GM11168 (cell line): ENCODE measurements around the gene GRB7.
"Not testable (repeated sequence)": the region's sequence is repeated elsewhere in the genome, so short reads cannot be mapped to it uniquely, and the experiment has no call there.

ENCODE experiments used
- in situ Hi-C: fragments of 300-500 bp; cut with MboI; formaldehyde crosslinking; loops from one replicate; pipeline ENCODE4 v1.12.0; 2022; ENCODE audit warnings: low sequenced_read_pairs; ENCODE audit not compliant: unreplicated experiment

The GRB7 gene

DNA sequence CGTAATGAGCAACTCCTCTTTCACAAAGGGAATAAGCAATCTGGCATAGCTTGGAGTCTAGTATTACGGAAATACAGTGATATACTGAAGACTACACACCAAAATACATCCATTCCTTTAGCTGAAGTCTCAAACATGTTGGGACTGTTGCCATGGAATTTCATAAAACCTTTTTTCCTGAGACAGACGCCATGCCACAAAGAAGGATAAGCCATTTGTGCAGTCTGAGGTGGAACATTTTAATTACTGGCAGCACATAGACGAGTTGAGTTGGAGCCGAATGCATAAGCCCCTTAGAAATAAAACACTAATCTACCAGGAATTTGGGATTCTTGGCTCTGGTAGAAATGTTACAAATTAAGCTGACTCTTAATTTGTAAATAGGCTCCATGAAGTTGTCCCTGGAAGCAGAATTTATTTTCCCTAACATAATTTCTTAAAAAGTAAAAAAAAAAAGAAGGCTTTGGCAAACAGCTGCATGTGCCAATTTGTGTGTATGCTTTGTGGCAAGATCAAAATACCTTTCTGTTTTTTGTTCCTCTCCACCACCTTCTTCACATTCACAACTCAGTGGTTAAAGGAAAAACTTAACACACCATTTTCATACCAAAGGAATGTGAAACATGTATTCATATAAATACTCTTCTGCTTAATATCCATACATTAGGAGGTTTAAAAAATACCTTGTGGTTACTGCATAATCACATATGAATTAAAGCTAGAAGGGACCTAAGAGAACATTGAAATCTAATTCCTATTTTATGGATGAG is 25.5 kb downstream of the GRB7 start:
- in situ Hi-C loops: no loop called here

DNA sequence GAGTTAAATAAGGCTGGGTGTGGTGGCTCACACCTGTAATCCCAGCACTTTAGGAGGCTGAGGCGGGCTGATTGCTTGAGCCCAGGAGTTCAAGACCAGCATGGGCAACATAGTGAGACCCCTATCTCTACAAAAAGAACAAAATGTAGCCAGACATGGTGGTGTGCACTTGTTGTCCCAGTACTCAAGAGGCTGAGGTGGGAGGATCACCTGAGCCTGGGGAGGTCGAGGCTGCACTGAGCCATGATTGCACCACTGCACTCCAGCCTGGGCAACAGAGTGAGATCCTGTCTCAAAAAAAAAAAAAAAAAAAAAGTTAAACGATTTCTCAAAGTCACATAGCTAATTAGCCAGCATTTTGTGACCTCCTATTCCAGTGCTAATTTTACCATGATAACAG is 26.4 kb downstream of the GRB7 start:
- in situ Hi-C loops: not testable (repeated sequence)

DNA sequence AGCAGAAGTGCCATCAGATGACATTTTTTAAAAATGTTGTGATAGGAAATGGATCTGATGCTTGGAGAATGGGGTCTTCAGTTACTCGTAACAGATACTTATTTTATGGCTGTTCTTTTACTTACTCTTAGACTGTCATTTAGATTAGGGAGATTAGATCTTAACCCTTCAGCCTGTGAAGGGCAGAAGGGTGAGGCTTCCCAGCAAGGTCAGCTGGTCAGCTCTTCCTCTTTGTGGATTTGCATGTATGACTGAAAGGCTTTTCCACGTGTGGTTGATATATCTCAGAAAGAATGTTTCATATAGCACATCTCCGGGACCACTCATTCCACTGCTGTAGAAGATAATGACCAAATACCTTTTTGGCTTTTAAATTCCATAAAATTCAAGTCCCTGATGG is 27.4 kb downstream of the GRB7 start:
- in situ Hi-C loops: no loop called here

DNA sequence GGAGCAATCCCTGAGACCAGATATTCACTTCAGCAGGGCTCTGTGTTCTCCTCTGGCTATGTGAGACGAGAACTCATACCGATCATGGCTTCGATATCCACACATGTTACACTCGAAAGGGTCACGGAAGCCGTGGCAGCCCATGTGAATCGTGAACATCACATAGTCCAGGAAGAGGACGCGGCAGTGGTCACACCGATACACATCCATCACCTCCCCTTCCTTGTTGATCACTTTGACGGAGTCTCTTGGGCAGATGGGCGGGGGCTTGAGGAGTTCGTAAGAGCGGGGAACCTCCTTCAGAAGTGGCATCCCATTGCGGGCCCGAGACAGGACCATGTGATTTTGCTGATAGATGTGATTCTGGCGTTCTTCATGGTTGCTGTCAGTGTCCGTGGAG is 28.0 kb downstream of the GRB7 start:
- in situ Hi-C loops: no loop called here

DNA sequence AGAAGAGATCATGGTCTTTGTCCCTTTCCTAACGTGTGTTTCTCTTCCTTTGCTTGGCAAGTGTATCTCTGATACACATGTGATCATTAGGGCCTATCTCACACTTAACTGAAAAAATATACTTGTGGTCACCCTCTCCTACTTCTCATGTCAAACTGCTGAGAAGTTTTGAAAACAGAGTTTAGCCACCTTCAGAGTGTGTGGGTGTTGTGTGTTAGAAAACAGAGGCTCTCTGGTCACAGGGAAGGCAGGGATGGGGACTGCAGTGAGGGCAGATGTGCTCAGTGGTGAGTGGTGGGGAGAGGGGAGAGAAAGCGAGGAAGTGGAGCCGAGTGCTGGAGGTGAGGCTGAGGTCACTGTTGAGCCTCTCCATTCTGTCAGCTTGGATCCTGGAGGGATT is 29.4 kb downstream of the GRB7 start:
- in situ Hi-C loops: no loop called here

DNA sequence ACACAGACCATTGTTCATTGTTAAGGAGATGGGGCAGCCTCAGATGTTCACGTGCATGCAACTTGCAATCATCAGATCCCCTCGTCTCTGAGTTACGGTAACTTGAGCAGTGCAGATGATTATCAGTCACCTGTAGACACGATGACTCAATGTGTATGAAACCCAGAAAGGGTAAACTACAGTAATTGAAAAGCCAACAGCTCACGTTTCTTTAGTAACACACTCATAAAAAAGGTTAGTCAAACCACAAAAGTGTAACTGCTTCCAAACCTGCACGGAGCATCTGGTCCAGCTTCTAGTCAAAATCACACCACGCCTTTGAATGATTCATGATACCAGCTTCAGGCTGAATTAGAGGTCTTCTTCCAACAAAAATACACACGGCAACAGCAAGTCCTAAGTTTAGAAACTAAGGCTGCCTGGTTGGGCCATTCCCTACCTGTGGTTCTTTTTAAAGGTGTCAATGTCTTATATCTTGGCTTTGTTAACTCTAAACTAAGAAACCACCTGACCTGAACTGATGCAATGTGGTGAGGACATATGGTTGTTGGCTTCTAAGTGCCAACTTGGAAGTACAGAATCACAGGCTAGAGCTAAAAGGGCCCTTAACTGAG is 32.3 kb downstream of the GRB7 start:
- in situ Hi-C loops: no loop called here

DNA sequence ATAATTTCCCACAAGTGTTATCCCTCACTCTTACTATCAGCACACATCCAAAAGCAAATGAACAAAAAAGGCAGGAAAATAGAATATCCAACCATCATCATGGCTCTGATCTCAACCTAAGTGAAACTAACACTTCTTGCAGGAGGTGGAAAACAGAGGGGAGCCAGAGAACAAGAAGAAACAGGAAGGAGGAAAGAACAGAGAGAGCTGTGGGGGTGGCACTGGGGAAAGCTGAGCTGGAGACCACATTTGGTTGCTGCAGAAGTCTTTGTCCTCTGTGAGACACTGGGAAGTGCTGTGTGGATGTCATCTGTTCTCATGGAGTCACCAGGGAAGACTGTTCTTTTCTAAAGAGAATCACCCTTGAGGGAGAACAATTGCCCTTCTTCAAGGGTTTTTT is 34.7 kb downstream of the GRB7 start:
- in situ Hi-C loops: no loop called here

DNA sequence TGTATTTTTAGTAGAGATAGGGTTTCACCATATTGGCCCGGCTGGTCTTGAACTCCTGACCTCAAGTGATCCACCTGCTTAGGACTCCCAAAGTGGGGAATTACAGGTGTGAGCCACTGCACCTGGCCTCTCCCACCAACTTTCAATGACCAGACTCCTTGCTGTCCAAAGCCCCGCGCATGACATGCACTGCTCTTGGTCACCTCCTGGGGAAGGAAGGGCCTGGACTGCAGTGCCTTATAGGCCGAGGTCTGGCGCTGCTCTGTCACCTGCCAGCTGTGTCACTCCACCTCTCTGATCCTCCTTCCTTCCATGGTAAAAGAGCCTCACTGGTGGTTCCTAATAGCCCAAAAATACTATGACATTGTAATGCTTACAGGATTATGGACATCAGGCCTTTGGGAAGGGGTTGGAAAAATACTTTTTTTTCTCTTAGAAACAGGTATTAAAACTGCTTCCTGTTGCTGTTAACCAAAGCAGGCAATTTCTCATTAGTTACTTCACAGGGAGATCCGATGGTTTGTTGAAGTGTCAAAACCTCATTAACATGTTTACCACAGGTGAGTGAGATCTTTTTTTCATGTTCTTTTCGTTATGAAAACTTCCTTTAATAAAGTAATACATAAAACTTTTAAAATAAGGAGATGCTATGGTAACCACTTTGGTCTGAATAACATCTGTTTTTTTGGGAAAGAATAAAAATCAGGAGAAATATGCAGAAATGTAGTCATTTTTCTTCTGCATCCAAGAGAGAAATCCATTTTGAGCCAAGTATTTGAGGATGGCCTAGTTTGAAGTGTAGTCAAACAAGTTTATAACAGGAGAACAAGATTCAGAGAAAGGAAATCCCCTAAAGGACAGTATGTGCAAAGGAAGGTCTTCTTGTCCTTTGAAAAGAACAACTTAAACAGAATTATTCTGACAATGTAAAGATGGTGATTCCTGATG is 35.5 kb downstream of the GRB7 start:
- in situ Hi-C loops: no loop called here

DNA sequence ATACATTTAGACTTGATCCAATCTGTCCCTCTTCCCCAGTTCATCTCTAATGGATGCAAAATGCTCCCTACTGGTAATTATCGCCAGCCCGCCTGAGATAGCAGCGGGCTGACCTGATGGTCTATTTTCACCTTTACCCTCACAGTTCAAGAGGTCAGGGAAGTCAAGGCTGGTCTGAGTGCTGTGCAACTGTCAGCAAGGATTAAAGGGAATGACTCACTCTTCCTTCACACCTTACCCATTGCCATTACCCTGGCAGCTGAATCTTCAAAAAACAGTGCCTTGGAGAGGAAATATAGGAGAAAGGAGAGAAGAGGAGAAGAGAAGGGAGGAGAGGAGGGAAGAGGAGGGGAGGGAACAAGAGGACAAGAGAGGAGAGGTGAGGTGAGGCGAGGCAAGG is 36.3 kb downstream of the GRB7 start:
- in situ Hi-C loops: no loop called here

DNA sequence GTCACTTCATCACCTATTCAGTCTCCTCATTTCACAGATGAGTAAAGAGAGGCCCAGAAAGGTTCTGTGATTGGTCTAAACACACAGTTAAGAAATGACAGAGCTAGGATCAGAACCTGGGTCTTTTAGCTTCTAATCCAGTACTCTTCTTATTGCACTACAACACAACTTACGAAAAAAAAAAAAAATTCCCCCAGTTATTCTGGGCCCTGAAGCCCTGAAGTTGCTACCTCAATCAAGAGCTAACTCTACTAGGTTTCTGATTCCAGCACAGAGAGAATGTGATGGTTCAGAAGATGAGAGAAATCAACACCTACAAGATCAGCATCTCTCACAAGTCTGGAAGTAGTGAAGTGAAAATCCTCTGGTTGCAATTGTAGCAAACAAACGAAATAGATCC is 37.3 kb downstream of the GRB7 start:
- in situ Hi-C loops: no loop called here

DNA sequence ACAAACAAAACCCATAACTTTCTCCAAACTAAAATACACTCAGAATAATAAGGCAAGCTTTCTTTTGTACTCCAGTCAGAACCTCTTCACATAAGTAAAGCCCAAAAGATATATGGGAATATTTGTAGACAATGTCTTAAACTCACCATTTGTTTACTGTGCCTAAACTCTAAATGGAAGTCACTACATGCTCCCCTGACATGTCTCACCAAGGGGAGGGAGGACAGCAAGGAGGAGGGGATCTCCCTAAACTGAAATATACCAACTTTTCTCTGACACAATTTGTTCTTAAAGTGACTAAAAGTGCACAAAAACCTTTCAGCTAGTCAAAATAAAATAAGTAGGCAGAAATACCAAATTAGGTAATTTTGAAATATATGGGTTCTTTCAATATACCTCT is 38.5 kb downstream of the GRB7 start:
- in situ Hi-C loops: no loop called here

DNA sequence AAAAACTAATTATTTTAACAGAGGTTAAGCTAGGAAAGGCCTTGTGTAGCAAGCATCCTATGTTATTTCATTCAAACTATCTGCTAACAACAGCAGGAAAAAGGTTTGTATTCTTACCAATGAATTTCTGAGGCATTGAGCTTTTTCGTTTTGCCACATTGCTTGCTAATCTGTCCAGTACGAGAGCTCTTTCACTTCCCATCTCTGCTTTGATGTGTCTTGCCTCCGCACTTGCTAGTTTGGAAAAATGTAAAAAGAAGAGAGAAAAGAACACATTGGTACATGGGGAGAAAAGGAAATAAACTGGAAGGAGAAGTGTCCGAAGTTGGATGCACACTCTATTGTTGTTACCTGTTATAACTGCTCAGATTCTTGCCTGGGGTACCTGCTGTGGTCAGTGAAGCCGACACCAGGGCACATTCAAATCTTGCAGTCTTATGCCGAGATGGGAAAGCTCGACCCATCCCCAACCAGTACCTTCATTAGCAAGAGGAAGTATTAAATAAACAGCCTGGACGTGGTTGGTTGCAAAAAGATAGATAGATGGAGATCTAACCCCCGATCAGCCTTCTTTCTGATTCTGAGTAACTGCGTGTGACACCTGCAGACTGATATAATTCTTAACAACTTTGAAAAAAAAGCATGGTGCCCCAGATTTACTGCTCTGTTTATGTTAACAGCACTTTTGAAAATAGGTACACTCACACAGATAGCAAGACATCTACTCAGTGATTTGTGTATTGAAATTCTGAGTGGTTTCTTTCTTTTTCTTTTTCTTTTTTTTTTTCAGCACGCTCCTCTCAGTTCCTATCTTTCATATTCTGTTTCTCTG is 40.0 kb downstream of the GRB7 start:
- in situ Hi-C loops: no loop called here

DNA sequence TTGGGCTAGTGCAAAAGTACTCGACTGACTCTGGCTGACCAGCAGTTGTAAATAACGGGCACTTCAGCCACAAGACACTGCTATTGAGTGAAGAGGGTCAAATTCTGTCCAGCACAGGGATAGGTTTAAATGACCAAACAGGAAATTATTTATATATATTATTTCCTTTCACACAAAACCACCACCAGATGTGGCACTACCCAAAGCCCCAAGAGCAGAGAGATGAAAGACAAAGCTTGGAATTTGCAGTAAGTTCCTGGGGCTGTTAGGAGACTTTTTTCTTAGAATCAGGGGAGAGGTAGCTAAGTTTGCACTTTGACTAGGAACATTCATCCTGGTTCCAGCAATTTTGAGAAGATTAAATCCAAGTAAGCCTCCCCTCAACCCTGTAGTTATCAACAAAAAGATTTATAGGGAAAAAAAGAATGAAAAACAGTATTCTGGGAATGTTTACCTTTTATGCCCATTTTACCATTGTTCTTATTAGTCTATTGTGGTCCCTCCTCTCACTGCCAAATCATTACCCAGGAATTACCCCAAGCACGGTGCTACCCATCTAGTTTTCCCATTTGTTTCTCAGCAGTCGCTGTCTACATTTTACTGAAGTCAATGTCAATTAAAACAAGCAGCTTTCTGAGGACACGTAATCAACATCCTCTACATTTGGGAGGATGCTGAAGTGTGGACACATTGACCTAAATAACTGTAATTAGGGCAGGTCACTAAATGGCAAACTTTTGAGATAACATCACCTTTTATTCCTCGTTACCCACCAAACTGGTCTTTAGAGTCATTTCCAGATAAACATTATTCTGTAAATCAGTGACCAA is 43.5 kb downstream of the GRB7 start:
- in situ Hi-C loops: no loop called here

DNA sequence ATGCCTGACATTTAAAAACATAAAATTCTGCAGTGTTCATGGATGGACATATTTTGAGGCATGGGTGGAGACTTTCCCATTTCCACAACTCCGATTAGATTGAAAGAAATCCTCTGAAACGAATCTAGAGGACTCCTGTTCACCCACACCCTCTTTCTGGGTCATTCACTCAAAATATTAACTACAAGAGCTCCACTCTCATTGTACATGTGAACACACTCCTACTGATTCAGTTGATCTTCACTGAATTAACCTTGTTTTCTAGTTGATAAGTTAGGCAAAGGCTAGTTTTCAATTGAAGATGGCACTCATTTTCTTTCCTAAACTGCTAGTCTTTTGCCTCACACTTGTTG is 44.1 kb downstream of the GRB7 start:
- in situ Hi-C loops: no loop called here

DNA sequence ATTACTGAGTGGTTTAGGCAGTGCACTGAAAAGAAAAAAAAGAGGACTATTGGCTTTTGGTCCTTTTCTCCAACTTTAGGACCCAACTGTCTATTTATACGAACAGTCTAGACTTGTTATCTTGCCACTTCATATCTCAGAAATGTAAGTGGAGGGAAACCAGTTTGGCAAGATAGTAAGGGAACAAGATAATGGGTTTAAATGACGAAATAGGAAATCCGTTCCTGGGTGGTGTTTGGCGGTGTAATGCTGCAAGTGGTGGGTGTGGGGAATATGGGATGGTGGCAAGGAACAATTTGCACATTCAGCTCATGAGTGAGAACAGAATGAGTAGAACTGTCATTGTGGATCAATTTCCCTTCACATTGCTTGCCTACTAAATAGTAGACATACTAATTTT is 44.7 kb downstream of the GRB7 start:
- in situ Hi-C loops: no loop called here

DNA sequence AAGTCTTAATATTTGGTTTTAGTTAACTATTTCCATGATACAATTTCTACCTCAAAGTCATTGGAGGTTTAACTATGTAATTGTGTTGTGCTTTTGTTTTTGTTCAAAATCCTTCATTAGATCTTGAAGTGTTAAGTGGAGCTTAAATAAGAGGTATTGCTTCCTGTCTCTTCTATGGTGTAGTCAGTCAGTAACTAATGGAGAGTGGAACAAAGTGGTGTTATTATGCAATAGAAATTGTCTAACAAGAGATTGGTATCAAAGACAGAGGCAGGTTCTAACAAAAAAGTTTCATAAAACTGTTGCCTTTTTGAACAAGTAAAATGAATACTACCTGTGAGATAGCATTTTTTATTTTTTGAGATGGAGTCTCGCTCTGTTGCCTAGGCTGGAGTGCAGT is 45.2 kb downstream of the GRB7 start:
- in situ Hi-C loops: no loop called here

DNA sequence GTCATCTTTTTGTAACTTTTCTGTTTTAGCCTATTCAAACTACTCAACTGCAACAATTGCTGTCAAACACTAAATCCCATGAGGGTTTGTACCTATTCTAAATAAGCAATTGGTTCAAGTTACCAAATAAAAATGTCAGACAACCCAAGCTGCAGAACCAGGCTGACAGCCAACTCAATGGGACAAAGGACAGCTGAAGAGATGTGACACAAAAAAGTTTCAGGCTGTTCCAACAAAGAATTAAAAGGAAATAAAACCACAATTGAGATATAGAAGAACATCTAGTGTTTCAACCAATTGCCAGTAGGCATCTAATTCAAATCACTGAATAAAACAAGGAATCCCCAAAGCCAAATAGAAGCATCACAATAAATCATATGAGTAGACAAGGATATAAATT is 49.3 kb downstream of the GRB7 start:
- in situ Hi-C loops: no loop called here

DNA sequence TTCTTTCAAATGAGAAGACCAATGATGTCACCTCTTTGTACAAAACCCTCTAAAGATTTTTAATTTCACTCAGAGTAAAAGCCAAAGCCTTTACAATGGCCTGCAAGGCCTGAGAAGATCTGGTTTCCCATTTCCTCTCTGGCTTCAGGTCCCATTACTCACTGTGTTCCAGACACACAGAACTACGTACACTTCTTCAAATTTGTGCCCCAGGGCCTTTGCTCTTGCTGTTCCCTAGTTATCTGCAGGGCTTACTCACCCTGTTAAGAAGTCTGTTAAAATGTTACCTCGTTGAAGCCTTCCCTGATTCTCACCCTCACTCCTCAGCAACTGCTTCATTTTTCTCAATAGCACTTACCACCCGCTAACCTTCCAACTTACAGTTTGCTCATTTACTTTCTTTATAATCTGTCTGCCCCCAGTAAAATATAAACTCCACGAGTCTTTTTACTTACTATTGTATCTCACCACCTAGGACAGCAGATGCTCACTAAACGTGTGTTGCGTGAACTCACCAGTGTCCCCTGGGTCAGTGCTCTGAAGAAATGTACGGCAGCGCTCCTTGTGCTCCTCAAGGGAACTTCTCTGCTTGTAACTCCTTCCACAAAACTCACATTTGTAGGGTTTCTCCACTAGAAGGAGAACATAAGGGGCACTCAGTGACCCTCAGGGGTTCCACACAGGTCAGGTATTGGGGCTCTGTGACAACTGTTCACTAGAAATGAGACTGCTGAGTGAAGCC is 50.2 kb downstream of the GRB7 start:
- in situ Hi-C loops: no loop called here
